GM19025 (cell line): ENCODE measurements around the gene ZNF682.
"Not testable (repeated sequence)": the region's sequence is repeated elsewhere in the genome, so short reads cannot be mapped to it uniquely, and the experiment has no call there.

Experiments used
- ATAC-seq: cut with Tn5 transposase; IDR thresholded peaks from one replicate; pipeline ENCODE4 v1.9.1; 2021; ENCODE audit warnings: mild to moderate bottlenecking, low read depth, moderate library complexity; ENCODE audit not compliant: unreplicated experiment

ZNF682 gene

GRCh38 chr19:20039203-20039723 is at the start of gene ZNF682:
Gene ZNF682, minus strand, starts transcription at chr19:20039505. Its CDS starts 160 bp downstream, at chr19:20039345.
- ATAC-seq: peak; percentile 97

DNA sequence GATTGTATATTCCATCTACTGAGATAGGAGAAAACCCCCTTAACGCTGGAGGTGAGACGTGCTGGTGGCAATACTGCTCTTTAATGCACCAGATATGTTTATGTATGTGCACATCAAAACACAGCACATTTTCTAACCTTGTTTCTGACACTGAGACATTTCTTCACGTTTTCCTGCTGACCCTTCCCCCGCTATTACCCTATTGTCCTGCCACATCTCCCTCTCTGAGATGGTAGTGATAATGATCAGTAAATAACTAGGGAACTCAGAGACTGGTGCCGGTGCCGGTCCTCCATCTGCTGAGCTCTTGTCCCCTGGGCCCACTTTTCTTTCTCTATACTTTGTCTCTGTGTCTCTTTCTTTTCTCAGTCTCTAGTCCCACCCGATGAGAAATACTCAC is 43.6 kb upstream of the ZNF682 start:
- ATAC-seq: not testable (repeated sequence)

- not testable (repeated sequence) for ATAC-seq
These were observed 43.0 kb upstream of the ZNF682 start for GRCh38 chr19:20082232-20082833.

GRCh38 chr19:20080656-20081055 is 41.4 kb upstream of the ZNF682 start:
- ATAC-seq: no peak

GRCh38 chr19:20079476-20079875 is 40.2 kb upstream of the ZNF682 start:
- no peak for ATAC-seq

DNA sequence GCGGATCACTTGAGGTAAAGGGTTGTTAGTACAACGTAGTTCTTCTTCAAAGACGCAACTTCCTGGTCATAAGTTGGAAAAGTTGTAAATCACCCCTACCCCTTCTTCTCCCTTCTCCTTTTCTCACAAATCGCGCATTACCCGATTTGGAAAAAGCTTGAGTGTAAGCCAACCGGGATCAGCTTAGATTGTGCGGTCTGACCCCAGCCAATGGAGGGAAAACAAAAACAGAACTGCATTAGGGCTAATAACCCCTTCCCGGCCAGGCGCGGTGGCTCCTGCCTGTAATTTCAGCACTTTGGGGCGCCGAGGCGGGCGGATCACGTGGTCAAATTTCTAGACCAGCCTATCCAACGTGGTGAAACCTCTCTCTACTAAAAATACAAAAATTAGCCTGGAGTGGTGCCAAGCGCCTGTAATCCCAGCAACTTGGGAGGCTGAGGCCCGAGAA is 39.3 kb upstream of the ZNF682 start:
- ATAC-seq: no peak

DNA sequence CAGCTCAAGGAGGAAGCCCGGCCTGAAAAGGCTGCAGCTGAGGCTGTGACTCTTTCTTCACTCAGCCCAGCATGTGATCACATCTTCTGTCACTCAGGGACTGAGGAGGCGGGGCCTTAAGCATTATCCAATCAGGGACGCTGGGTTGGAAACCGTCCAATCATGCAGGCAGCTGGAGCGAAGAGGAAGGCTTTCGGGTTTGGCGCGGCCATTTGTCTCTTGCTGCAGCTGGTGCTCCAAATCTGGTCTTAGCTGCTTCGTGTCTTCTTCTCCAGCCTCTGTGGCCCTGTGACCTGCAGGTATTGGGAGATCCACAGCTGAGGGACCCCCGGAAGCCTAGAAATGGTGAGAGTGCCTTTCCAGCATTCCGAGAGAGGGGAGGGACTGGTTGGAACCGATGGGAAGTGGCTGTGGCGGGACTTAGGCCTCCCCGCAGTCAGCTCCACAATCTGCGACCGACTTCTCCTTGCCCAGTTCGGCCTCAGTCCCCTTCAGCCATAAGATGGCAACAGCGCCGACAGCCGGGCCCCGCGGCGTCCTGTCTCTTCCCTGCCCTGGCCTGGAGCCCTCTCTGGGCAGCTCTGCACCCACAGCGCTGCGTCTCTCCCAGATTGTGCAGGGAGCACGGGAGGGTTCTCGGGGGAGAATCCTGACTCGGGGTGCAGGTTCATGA is 38.6 kb upstream of the ZNF682 start, which contains the start of gene ZNF90:
TSS of gene ZNF90 (plus strand) at position 210 of the 673 bp plus-strand sequence. CDS start at position 343, 133 bp downstream.
- peak; percentile 89 for ATAC-seq

DNA sequence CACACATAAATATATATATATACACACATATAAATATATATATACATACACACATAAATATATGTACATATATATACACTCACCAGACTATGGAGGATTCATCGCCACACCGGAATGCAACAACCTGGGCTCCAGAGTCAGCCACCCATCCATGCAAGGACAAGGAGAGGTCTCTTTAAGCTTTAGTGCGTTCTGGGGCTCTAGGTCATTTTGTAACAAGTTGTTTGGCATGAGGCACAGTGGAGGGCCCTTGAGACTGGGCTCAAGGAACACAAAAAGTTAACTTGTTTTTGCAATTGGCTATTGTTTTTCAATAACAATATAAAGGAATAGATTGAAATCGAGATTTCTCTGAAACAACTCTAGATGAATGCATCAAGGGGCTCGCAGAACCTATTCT is 33.6 kb upstream of the ZNF682 start:
- no peak for ATAC-seq

GRCh38 chr19:20070691-20071090 is 31.4 kb upstream of the ZNF682 start:
- no peak for ATAC-seq

- ATAC-seq: not testable (repeated sequence)
These were observed 29.3 kb upstream of the ZNF682 start for GRCh38 chr19:20068559-20068958.

DNA sequence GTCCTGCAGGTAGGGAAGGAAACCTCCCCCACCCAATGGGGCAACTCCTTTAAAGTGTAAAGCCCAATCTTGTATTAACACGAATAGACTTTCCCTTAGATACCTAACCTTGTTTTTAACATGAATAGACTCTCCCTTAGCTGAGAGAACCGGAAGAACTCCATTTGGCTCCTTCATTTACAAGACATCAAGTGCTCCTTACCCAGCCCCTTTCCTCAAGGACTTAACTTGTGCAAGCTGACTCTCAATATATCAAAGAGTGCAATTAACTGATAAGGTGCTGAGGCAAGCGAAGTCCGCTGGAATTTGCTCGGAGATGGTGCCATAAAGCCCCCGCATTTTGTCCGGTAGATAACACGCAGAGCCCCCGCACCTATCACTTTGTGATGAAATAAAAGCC is 28.6 kb upstream of the ZNF682 start:
- no peak for ATAC-seq

- no peak for ATAC-seq
These were observed 27.6 kb upstream of the ZNF682 start for GRCh38 chr19:20066861-20067260.

DNA sequence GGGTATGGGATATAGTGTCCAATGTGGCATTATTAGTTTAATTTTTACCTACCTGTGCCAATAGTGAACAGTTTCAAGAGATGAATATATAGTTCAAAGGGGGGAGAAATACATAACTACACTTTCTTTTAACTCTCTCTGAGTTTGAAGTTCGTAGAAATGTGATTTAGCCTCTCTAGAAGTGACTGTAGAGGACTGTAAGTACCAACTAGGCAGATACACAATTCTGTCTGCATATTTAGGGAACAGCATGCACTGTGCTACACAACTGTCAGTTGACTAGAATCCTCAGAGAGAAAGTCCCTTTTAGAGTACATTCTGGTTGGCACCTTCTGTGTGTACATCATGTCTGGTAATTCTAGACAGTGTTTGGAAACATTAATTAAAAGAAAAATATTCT is 21.0 kb upstream of the ZNF682 start:
- ATAC-seq: no peak

- ATAC-seq: not testable (repeated sequence)
These were observed 19.4 kb upstream of the ZNF682 start for GRCh38 chr19:20058738-20059137.

GRCh38 chr19:20051841-20052768 is 12.8 kb upstream of the ZNF682 start:
- ATAC-seq: peak; percentile 94

DNA sequence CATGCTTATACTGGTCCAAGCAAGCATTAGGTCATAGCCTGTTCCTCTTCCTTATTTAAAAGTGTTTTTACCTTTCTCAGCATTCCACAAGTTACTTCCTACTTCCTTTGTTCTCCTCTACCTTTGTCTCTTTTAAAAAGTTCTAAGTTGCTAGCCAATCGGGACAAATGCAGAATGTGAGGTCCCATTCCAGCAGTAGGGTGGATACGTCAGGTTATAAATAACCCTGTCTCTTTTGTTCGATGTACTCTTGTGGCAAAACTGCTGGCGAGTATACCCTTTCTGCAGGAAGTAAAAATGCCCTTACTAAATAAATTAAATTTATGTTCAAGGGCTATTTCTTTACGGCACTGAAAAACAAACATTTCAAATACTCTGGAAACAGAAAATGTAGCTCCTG is 6.4 kb upstream of the ZNF682 start:
- not testable (repeated sequence) for ATAC-seq

GRCh38 chr19:20044663-20045062 is 5.4 kb upstream of the ZNF682 start:
- ATAC-seq: no peak

DNA sequence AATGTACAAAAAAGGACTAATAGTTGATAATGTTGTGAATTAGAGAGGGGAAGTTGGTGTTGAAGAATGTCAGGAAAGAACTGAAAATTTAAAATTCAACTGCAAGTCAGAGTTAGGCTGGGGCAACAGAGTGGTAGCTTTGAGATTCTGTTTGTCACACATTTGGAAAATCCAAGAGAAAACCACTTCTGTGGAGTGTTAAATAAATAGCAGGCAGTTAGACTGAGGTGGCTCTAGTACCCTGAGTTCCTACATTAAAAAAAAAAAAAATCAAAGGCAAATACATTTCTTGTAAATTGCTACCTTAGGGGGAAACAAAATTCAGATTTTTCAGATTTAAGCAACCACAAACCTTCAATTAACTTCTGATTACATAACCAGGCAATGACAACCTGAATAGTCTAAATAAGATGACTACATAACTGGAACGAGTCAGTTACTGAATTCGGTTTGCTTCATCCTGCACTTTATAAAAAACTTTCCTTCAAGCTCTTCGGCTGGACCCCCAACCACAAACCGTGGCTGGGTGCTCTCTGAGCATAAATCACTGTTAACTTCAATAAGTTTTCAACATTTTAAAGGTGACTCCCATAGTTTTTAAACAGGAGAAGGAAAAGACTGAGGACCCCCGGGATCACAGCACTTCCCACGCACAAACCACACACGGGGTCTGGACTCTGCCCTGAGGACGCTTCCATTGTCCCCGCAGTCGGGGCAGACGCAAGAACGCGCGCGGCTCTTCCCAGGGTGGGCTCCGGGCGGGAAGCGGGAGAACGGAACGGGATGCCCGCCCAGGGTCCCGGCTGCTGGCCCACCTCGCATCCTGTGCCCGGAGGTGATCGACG is 725 bp downstream of the ZNF682 start:
- no peak for ATAC-seq

DNA sequence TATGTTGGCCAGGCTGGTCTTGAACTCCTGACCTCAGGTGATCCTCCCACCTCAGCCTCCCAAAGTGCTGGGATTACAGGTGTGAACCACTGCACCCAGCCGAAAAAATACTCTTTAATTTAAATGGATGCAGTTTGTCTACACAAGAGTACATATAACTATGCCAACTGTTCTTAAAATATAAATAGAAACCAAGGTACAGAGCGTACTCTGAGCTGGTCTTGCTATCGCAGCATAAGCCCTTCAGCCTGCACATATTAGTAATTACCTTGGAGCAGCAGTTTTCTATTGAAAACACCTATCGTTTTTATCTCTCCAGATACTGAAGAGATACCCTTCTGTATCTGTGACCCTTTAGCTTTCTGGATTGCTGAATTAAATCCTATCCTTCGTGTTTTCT is 3.4 kb downstream of the ZNF682 start:
- no peak for ATAC-seq

DNA sequence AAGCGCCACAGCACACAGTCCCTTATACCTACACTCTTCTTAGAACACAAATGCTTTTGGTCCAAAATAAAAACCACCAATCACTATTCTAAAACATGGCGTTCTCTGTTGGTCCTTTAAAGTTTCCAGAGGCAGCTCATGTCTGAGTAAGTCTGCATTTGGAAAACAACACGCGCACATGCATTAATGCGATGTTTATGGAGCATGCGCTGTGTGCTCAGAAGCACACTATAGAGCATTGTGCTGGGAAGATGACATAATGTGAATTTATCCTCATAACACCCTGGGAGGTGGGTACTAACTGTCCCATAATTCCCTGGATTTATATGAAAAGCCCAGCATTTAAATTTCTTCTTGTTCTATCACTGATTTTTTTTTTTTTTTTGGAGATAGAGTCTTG is 10.7 kb downstream of the ZNF682 start:
- no peak for ATAC-seq
